WTC11 (cell line): ENCODE measurements around the gene ERC2.

Experiments
- ATF3 ChIP-seq: sonication (generic); formaldehyde crosslinking; conservative IDR thresholded peaks from 2 replicates; pipeline ENCODE4 v1.8.1; 2022; ENCODE audit warnings: mild to moderate bottlenecking, missing genetic modification reagents
- CBFB ChIP-seq: sonication (generic); formaldehyde crosslinking; IDR thresholded peaks from 2 replicates; pipeline ENCODE4 v1.8.1; 2022; ENCODE audit warnings: mild to moderate bottlenecking, low read depth, missing genetic modification reagents
- CTCF ChIP-seq: fragments of 200-600 bp; IDR thresholded peaks from 2 replicates; pipeline ENCODE4 v1.8.0; 2022; ENCODE audit warnings: antibody characterized with exemption
- KAT7 ChIP-seq: sonication (generic); formaldehyde crosslinking; IDR thresholded peaks from 2 replicates; pipeline ENCODE4 v1.8.1; 2023; ENCODE audit warnings: missing genetic modification reagents, mild to moderate bottlenecking, borderline replicate concordance
- MAX ChIP-seq: sonication (generic); formaldehyde crosslinking; IDR thresholded peaks from 2 replicates; pipeline ENCODE4 v1.8.0; 2022; ENCODE audit warnings: mild to moderate bottlenecking, missing genetic modification reagents
- MLX ChIP-seq: sonication (generic); formaldehyde crosslinking; IDR thresholded peaks from 2 replicates; pipeline ENCODE4 v1.8.1; 2023; ENCODE audit warnings: mild to moderate bottlenecking, missing genetic modification reagents, moderate library complexity
- MYBL2 ChIP-seq: sonication (generic); formaldehyde crosslinking; IDR thresholded peaks from 2 replicates; pipeline ENCODE4 v1.8.1; 2023; ENCODE audit warnings: mild to moderate bottlenecking, moderate library complexity, missing genetic modification reagents
- SMAD3 ChIP-seq: sonication (generic); formaldehyde crosslinking; IDR thresholded peaks from 2 replicates; pipeline ENCODE4 v1.8.0; 2022; ENCODE audit warnings: missing genetic modification reagents, mild to moderate bottlenecking, borderline replicate concordance
- SP1 ChIP-seq: sonication (generic); formaldehyde crosslinking; conservative IDR thresholded peaks from 2 replicates; pipeline ENCODE4 v1.8.1; 2022; ENCODE audit warnings: missing genetic modification reagents
- TCF7 ChIP-seq: sonication (generic); formaldehyde crosslinking; IDR thresholded peaks from 2 replicates; pipeline ENCODE4 v1.8.0; 2022; ENCODE audit warnings: mild to moderate bottlenecking, low read depth, missing genetic modification reagents, moderate library complexity
- USF1 ChIP-seq: sonication (generic); formaldehyde crosslinking; IDR thresholded peaks from 2 replicates; pipeline ENCODE4 v1.8.0; 2022; ENCODE audit warnings: mild to moderate bottlenecking, missing genetic modification reagents
- ZNF281 ChIP-seq: sonication (generic); formaldehyde crosslinking; IDR thresholded peaks from 2 replicates; pipeline ENCODE4 v1.8.0; 2023; ENCODE audit warnings: mild to moderate bottlenecking, missing genetic modification reagents
- ZNF512 ChIP-seq: sonication (generic); formaldehyde crosslinking; IDR thresholded peaks from 2 replicates; pipeline ENCODE4 v1.8.1; 2022; ENCODE audit warnings: missing genetic modification reagents, borderline replicate concordance

GRCh38 chr3:56339244-56339643, 129.0 kb downstream of the ERC2 start:
- TF ChIP-seq KAT7 (CRISPR knock-in tag) (no peak), CTCF (no peak), MYBL2 (CRISPR knock-in tag) (no peak), TCF7 (CRISPR knock-in tag) (no peak), ATF3 (CRISPR knock-in tag) (no peak), ZNF512 (no peak), ZNF281 (CRISPR knock-in tag) (no peak), USF1 (CRISPR knock-in tag) (no peak), CBFB (CRISPR knock-in tag) (no peak), MAX (CRISPR knock-in tag) (no peak), SP1 (CRISPR knock-in tag) (no peak), SMAD3 (CRISPR knock-in tag) (no peak), MLX (CRISPR knock-in tag) (no peak)
